Body of pancreas (tissue), 4 donors: Measurements from ENCODE around the gene HAUS3. TPM values are rescaled to one million over a fixed set of nuclear protein-coding genes. Genes with fewer than 3 reads are reported as not detected.
"Not testable (repeated sequence)": the region's sequence is repeated elsewhere in the genome, so short reads cannot be mapped to it uniquely, and the experiment has no call there.

Experiments used
- ATAC-seq: fragments of 150-250 bp; one replicate; pipeline ENCODE4 v1.9.1; 2016
- DNase-seq, 4 donors: peaks; one replicate each; pipeline ENCODE4 v3.0.0-alpha.2; 2019
- H3K27ac ChIP-seq, 4 donors: fragments of 200-600 bp; sonication (generic); 1 replicate in 3 of 4; 2 replicates in 1 of 4; pipeline versions ENCODE4 v1.5.1 to v1.6.1; 2016 to 2019; ENCODE audit warnings: mild to moderate bottlenecking in 1 of 4, mixed read lengths in 1 of 4, moderate library complexity in 1 of 4
- H3K27me3 ChIP-seq, 2 donors: fragments of 200-600 bp; sonication (generic); one replicate each; pipeline ENCODE4 v1.6.0; 2016; ENCODE audit warnings: mild to moderate bottlenecking in 1 of 2
- H3K36me3 ChIP-seq, 2 donors: fragments of 200-600 bp; sonication (generic); replicated peaks in 1 of 2; 2 replicates each; pipeline ENCODE4 v1.5.1; 2016; ENCODE audit warnings: low read depth in 2 of 2; ENCODE audit not compliant: insufficient read depth in 1 of 2
- H3K4me1 ChIP-seq: fragments of 200-600 bp; sonication (generic); one replicate; pipeline ENCODE4 v1.6.0; 2016
- H3K4me3 ChIP-seq, 2 donors: fragments of 200-600 bp; sonication (generic); 1 replicate in 1 of 2; 2 replicates in 1 of 2; pipeline ENCODE4 v1.5.1; 2016 to 2019
- H3K9me3 ChIP-seq, 3 donors: fragments of 200-600 bp; sonication (generic); 1 replicate in 2 of 3; 2 replicates in 1 of 3; pipeline ENCODE4 v1.5.1; 2016
- CTCF ChIP-seq, 7 experiments: fragments of 450-650 bp in 4 of 7; fragments of 200-600 bp in 3 of 7; sonication (generic) in 3 of 7; IDR thresholded peaks; one replicate each; pipeline ENCODE4 v1.5.1; 2016 to 2019; ENCODE audit warnings: antibody characterized with exemption in 7 of 7
- POLR2A ChIP-seq, 3 donors: fragments of 450-650 bp; IDR thresholded peaks; one replicate each; pipeline ENCODE4 v1.6.1; 2016; ENCODE audit warnings: antibody characterized with exemption in 3 of 3, mild to moderate bottlenecking in 2 of 3
- WGBS, 2 donors: methylation state at CpG; one replicate each; pipeline ENCODE4 v1.1.5; 2017; 5-methylcytosine and 5-hydroxymethylcytosine counted together
- intact Hi-C: fragments of 100-400 bp; cut with DNase I; formaldehyde crosslinking; loops from one replicate; pipeline ENCODE4 v1.15.1; 2023
- total RNA-seq, 2 donors: library from RNA; depleted of rRNA; stranded (reverse); fragments of >200 nt; gene quantifications; one replicate each; pipeline ENCODE4 v1.1.0, GENCODE V29; 2016

HAUS3 gene
- total RNA-seq, 2 donors from 2014 or later = 7.3 to 11.9 TPM

GRCh38 chr4:2226261-2226660 is 15.7 kb downstream of the HAUS3 start:
- Histone ChIP-seq H3K27me3 (no peaks in the 10 kb centered on the region), H3K9me3 (no peaks in the 10 kb centered on the region), H3K27ac (no peak overlapping the region), H3K36me3 (no peaks in the 10 kb centered on the region), H3K4me3 (no peak overlapping the region), H3K4me1 (peaks cover 13% of the 10 kb centered on the region)
- no peak for TF ChIP-seq CTCF (IDR thresholded peaks at IDR 0.05)
- TF ChIP-seq POLR2A (IDR thresholded peaks at IDR 0.05) = no peak
- 57 to 78% methylated on average over 2 of the region's 2 CpGs for WGBS, 2 donors
- ATAC-seq (no peak), DNase-seq (no peak)
- intact Hi-C loops = no loop called here

DNA sequence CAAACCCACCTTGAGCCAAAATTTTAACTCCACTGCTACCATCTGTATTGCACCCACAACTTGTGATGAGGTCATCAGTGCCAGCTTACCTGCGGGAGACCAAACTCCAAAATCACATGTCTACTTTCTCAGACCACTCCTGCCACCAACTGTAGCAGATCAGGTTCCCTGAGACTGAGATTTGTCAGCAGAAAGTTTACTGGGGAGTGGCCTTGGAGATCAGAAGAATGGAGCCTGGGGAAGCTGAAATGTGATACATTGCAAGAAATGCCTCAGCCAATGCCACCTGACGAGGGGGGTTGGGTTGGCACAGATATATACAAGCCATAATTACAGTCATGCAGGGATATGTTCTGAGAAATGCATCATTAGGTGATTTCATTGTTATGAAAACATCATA is 19.1 kb downstream of the HAUS3 start:
- no peak for TF ChIP-seq CTCF (IDR thresholded peaks at IDR 0.05)
- TF ChIP-seq POLR2A (IDR thresholded peaks at IDR 0.05) = no peak
- H3K27me3 ChIP-seq = no peaks in the 10 kb centered on the region
- peak; percentile 34 to 75 (median 60) for DNase-seq
- H3K4me1 ChIP-seq = peaks cover 13% of the 10 kb centered on the region
- 23 to 40% methylated on average over 2 of the region's 2 CpGs for WGBS, 2 donors
- H3K27ac ChIP-seq = peak overlapping the region in 3 of 4 donors; percentile 26 to 51 (median 29)
- intact Hi-C loops = no loop called here
- ATAC-seq = peak; percentile 58
- no peaks in the 10 kb centered on the region for H3K36me3 ChIP-seq
- H3K9me3 ChIP-seq = no peaks in the 10 kb centered on the region
- no peak overlapping the region for H3K4me3 ChIP-seq

GRCh38 chr4:2221378-2221777 is 20.5 kb downstream of the HAUS3 start:
- H3K4me3 ChIP-seq, H3K36me3 ChIP-seq, H3K27me3 ChIP-seq, intact Hi-C loops, ATAC-seq, DNase-seq, H3K9me3 ChIP-seq, H3K27ac ChIP-seq: not testable (repeated sequence)
- peaks cover 13% of the 10 kb centered on the region for H3K4me1 ChIP-seq
- 63 to 71% methylated on average over 4 of the region's 4 CpGs for WGBS, 2 donors

DNA sequence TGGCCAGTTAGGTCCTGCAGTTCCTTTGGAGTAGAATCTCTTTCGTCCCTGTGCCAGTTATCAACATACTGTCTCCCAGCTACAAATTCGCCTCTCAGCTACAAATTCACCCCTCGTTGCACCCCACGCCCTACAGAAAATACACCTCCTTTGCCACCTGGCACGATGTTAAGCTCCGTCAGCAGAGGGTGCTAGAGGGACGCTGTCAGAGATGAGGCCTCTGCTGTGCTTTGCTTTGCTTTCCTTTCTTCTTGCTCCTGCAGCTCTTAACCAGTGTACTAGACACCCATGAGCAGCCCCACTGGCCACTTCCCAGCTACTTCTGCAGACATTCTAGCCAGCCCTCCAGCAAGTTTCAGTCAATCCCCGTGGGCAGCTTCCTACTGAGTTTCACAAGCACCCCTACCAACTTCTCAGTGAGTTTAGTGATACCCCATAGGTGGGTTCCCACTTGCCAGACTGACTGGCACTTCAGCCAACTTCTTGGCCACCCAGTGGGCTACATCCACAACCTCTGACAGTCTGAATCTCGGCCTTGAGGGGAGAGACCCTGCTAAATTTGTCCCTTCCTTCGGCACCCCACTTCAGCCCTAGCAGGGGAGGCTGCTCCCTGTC is 21.8 kb downstream of the HAUS3 start:
- no peak for TF ChIP-seq POLR2A (IDR thresholded peaks at IDR 0.05)
- TF ChIP-seq CTCF (IDR thresholded peaks at IDR 0.05) = peak; percentile 47 to 90 (median 80)
- Histone ChIP-seq H3K27ac (no peak overlapping the region), H3K4me1 (peaks cover 13% of the 10 kb centered on the region), H3K4me3 (no peak overlapping the region), H3K36me3 (no peaks in the 10 kb centered on the region), H3K27me3 (no peaks in the 10 kb centered on the region), H3K9me3 (no peaks in the 10 kb centered on the region)
- intact Hi-C loops = no loop called here
- 10 to 13% methylated on average over 10 of the region's 10 CpGs for WGBS, 2 donors
- ATAC-seq (peak; percentile 85), DNase-seq (peak; percentile 78 to 83 (median 82))

DNA sequence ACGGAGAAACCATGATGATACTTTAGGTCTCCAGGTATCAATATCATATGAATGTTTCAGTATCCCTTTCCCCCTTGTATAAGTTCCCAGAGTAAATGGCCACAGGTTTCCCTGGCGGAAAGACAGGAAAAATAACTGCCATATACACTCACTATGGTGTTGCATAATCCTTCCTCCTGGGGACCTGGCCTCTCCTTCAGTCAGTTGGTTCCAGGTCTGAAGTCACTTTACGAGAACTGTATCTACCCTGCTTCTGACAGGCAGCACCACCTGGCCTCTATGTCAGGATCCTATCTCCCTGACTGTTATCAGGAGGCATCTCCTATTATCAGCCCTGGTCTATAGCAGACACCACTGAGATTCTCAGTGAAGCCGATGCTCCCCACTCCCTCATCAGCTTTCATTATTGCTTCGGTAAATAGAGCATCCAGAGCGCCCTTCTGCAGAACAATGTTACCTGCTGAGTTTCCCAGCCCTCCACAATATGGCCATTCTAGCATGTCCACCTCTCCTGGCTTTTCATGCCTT is 22.6 kb downstream of the HAUS3 start:
- Histone ChIP-seq H3K4me3 (no peak overlapping the region), H3K36me3 (no peaks in the 10 kb centered on the region), H3K9me3 (no peaks in the 10 kb centered on the region), H3K27me3 (no peaks in the 10 kb centered on the region), H3K27ac (no peak overlapping the region), H3K4me1 (peaks cover 13% of the 10 kb centered on the region)
- DNase-seq = no peak
- intact Hi-C loops = loop anchor here (10.0 kb wide), 1 partner anchor 226 kb away; no protein-coding TSS in a partner anchor
- ATAC-seq = no peak
- 87 to 91% methylated on average over 6 of the region's 6 CpGs for WGBS, 2 donors
- no peak for TF ChIP-seq CTCF (IDR thresholded peaks at IDR 0.05)
- TF ChIP-seq POLR2A (IDR thresholded peaks at IDR 0.05) = no peak
